NCI-H345 (cell line): ENCODE data around the gene PTGES.

Experiments
- DNase-seq: peaks from one replicate; lab custom pipeline; 2025; lab: John Stamatoyannopoulos, UW

Gene PTGES

DNA sequence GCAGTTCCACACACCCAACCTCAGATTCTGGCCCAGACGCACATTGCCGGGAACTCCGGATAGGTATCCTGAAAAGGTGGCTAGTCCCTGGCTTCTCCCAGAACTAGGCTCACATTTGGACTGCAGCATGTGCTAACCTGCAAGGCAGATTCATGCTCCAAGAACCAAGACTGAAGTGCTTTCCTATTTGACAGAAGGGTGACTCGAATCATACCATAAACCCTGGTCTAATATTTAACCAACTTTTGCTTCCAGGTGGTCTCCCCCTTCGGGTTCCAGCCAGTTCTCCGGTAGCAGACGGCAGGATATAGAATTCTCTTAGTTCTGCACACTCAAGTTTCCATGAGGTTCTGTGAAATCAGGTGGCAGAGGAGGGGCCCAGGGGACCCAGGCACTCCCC, 7.6 kb downstream of the PTGES start:
- no peak for DNase-seq

DNA sequence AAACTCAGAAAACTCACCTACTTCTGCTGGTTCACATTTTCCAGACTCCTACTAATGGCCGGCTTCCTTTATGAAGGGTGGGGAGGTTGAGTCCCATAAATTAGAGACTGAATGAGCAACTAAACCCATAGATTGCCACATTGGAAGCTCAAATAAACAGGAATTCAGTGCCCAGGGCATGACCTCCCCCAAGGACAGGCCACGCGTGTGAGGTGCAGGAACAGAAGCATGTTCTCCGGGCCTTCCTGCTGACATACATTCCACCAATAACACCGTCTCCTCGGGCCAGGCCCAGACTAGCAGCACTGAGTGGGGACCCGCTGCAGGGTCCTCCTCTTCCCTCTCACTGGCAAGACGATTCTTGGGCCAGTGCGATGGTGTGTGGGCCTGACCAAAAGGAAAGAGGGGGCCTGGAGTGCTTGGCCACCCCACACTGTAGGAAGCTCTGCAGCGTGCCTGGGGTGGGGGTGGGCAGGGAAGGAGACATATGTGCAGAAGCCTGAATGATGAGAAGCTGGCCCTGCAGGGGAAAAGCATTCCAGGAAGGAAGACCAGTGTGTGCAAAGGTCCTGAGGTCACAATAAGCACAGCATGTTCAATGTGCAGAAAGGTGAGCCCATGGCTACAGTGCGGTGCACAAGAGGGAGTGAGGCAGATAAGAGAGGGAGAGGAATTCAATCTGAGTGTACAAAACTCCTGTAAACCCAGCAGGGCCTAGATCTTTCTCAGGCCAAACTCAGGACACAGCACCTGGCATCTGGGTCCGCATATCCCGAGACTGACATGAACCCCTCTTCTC, 12.0 kb downstream of the PTGES start:
- no peak for DNase-seq

DNA sequence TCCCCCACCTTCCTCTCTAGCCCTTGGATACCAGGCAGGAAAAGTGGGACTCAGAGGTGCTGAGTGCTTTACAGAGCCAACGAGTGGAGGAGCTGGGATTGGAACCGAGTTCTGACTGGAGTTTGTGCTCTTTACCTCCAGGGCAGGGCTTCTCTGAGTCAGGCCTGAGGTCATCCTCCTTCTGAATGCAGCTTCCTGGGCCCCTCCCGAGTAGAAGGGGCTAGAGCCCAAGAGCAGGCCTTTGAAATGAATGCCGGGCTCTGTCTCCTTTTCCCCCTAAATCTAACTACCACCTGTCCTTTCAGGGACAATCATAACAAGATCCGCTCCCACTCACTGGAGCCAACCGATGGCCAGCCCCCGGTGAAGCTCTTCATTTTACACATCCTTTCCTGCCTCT, 12.7 kb downstream of the PTGES start:
- DNase-seq, result no peak

DNA sequence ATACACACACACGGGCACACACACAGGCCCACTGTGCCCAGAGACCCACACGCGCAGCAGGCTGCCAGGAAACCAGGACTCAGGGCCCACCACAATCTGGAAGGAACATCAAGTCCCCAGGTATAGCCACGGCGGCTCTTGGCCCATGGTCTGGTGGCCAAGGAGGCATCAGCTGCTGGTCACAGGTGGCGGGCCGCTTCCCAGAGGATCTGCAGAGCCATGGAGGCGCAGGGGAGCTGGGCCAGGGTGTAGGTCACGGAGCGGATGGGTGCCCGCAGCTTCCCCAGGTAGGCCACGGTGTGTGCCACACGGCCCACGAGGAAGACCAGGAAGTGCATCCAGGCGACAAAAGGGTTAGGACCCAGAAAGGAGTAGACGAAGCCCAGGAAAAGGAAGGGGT, 13.4 kb downstream of the PTGES start:
- no peak for DNase-seq

DNA sequence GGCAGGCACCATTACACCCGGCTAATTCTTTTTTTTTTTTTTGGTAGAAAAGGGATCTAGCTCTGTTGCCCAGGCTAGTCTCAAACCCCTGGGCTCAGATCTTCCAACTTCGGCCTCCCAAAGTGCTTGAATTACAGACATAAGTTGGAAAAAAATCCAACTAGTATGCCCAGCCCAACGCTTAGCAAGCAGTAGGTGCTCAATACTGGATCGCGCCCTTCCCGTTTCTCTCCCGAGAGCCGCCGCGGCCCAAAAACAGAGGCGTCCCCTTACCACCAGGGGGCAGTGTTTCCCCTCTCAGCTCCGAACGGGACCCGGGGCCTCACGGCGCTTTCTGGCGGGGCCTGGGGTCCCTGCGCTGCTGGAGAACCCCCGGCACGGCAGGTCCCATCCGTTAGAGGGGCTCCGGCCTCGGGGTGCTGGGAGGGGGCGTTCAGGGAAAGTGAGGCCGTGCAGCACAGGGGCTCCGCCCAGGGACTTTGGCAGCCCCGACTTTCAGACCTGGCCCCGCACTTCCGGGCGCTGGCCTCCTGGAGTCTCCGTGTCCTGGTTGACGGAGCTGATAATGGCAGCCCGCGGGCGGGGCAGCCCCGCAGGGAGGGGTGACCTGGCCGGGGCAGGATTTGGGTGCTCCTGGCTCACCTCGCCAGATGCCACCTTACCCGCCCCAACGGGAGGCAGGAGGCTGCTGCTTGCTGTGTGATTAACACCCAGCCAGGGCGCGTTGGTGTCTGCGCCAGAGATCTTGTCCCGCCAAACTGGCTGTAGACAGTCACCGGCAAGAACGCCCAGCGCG, 15.2 kb downstream of the PTGES start:
- DNase-seq, result peak; percentile 83

DNA sequence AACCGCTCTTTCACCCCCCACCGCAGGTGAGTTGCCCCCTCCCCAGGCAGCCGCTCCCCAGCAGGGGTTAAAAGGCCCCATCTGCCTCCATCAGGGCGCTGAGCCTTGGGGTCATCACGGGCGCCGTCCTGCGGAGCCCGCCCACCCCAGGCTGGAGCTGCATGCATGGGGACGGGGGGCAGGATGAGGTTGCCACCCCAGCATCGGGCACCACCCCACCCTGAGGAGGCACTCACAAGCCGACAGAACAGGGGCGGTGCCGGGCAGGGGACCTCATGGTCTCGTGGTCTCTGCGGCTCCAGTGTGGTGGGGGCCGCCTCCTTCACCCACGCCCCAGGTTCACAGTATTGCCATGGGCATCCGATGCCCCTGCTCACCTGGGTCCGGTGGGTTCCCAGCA, 16.5 kb downstream of the PTGES start:
- no peak for DNase-seq

DNA sequence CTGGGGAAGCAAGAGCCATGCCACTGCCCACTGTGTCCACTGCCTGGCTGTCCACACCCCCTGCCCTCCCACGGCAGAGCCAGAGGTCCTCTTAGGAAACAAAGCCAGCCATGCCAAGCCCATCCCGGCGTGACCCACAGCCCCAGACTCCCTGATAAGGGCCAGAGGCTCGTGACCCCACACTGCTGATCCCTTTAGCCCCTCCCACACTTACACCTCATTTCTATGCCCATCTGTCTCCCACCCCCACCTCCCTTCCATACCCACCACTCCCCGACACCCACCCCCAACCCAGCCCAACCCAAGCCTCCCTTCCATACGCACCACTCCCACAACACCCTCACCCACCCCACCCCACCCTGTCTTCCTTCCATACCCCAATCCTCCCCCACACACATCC, 17.3 kb downstream of the PTGES start:
- no peak for DNase-seq

DNA sequence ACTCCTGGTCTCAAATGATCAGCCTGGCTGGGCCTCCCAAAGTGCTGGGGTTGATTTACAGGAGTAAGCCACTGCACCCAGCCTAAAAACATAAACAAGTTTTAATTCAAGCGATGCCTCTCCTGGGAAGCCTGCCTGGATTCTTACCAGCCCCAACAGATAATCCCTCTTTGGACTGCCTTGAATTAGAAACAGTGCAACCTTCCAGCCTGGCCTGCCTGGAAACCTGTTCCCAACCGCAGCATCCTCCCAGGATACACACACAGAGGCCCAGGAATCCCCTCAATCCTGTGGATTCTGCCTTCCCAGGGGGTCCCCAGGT, 19.2 kb downstream of the PTGES start:
- no peak for DNase-seq

DNA sequence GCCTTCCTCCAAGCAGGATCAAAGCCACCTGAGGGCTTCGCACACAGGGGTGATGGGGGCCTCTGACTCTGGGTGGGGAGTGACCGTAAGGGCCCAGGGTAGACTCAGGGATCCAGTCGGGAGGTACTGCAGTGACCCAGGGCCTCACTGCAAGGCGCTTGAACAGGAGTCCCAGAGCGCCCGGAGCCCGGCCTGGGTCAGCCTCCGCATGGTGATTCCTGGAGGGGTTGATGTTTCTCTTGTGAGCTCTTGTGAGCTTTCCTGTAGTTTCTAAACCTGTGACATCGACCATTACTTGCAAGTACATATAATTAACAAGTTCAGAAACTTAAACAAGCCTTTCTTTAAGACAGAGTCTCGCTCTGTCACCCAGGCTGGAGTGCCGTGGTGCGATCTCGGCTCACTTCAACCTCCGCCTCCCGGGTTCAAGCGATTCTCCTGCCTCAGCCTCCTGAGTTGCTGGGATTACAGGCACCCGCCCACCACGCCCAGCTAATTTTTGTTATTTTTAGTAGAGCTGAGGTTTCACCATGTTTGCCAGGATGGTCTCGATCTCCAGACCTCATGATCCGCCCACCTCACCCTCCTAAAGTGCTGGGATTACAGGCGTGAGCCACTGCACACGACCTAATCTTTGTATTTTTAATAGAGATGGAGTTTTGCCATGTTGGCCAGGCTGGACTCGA, 19.8 kb downstream of the PTGES start:
- DNase-seq, result no peak

DNA sequence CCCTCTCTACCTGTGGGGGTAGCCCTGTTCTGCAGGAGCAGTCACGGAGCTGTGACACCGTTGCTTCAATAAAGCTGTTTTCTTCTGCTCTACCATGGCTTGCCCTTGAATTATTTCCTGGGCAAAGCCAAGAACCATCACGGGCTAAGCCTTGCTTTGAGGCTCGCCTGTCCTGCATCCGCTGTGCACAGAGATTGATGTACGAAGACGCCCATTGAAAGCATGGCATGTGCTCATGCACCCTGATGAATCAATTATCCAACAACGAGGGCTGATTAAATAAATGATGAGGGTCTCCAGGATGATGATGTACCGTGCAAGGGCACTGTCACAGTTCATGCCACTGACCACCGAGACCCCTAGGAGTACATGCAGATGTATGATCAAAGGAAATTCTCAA, 20.7 kb downstream of the PTGES start:
- no peak for DNase-seq

DNA sequence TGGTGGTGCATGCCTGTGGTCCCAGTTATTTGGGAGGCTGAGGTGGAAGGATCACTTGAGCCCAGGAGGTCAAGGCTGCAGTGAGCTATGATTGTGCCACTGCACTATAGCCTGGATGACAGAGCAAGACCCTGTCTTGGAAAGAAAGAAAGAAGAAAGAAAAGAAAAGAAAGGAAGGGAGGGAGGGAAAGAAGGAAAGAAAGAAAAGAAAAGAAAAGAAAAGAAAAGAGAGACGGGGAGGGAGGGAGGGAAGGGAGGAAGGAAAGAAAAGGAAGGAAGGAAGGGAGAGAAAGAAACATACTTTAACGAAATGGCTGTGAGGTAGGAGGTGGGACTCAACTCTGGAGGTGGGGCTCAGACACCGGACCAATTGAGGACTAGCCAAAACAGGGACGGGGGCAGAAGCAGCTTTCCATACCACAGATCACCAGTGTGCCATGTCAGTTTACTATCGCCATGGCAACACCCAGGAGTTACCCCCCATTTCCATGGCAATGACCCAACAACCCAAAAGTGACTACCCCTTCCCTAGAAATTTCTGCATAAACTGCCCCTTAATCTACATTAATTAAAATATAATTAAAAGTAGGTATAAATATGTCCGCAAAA, 21.3 kb downstream of the PTGES start:
- no peak for DNase-seq

DNA sequence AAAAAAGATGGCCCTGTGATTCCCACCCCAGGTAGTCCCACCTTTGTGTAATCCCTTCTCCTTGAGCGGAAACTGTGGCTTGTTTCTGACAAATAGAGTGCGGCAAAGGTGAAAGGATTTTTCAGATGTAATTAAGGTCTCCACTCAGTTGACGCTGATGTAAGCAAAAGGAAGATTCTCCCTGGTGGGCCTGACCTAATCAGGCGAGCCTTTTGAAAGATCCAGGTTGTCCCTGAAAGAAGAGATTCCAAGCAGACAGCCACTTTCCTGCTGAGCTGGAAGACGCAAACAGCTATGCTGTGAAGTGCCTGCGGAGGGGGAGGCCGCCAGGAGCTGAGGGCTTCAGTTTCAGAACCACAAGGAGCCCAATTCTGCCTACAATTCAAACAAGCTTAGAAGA, 24.1 kb downstream of the PTGES start:
- no peak for DNase-seq

DNA sequence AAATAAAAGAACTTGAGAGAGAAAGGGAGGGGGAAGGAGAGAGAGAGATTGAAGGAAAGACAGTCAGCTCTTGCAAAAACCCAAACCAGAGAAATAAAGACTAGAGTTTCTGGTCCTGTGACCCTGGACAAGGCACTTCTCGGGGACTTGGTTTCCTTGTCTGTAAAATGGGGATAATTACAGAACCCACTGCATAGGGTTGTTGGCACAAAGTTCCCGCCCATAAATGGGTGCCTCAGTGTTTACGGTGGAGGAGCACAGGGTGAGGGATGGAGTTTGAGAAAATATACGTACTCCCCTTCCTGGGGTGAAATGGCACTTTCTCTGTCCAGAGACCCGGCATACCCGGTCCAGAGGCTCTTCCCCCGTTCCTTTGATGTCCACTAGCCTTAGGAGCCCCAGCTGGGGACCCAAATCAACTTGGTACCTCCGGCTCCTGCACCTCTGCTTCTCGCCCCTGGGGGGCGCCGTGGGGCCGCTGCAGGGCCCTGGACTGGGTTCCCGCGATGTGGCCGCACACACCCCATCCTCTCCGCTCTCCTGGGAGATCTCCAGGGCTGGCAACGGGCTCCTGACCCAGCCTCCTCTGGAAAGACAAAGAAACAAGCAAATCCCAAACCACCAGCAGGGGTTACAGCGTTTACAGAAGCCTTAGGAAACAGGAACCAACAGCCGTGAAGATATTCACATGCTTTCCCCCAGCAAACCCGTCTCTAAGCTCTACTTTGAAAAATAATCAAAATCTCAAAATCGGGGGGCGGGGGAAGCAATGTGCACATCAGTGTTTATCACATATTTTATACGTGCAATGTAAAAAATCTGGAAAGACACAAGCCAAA, 26.3 kb downstream of the PTGES start:
- DNase-seq, result peak; percentile 76

DNA sequence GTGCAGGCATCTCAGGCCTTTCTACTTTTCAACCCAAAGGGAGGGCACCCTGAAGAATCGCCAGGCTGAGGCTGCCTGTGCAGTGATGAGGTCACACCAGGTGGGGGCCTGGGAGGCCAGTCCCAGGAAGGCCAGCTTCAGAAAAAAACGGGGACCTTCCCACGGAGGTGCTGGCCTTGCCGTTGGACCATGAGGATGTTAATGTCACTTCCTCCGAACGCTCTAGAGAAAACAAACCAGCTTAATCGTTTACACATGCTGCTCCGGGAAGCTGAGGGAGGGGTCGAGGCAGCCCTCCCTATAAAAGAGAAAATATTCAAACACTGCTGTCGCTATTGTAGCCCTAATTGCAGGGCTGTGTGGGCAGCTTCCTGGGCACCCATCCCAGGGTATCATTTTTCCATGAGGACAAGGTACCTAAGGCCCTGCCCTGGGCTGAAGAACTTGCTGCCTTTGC, 27.0 kb downstream of the PTGES start:
- no peak for DNase-seq

DNA sequence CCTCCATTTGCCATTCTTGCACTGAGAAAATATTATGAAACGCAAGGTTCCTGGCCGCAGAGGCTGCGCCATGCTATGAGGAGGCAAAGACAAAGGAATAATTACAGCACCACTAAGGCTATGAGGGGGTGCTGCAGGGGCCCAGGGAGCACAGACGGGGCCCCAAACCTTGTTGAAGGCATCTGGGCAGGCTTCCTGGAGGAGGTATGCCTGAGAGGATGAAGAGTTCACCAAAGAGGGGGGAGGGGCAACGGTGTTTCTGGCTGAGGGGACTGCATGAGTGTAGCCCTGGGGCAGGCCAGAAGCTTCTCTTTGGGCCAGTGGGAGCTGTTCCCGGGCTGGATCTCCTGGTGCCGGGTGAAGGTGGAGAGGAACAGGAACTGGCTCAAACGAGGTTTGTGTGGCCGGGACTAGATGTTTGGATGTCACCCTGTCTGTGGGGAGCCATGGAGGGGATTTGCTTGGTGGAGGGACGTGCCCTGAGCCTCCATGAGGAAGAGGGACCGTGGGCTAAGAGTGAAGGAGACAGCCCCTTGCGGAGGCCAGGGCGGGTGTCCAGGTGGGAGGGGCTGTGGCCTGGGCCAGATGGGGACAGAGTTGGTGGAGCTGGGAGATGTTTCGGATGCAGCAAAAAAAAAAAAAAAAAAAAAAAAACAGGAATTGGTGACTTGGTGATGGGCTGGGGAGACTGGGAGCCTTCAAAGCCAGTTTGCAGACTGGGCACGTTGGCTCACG, 28.2 kb downstream of the PTGES start:
- DNase-seq, result no peak

DNA sequence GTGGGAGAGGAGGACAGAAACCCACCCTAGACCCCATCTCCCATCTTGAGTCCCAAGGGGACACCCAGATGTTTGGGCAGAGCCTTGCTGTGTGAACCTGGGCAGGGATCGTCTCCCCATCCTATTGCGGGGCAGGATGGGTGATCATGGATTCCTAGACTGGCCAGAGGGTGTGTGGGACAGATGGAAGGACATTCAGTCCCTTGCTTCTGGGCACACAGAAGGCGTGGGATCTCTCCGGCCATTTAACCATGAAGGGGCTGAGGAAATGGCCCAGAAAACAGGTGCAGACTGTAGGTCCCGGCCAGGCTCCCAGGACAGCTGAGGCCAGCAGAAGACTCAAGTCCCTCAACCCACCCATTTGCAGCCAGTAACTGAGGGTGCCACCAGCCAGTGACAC, 29.9 kb downstream of the PTGES start:
- DNase-seq, result no peak

DNA sequence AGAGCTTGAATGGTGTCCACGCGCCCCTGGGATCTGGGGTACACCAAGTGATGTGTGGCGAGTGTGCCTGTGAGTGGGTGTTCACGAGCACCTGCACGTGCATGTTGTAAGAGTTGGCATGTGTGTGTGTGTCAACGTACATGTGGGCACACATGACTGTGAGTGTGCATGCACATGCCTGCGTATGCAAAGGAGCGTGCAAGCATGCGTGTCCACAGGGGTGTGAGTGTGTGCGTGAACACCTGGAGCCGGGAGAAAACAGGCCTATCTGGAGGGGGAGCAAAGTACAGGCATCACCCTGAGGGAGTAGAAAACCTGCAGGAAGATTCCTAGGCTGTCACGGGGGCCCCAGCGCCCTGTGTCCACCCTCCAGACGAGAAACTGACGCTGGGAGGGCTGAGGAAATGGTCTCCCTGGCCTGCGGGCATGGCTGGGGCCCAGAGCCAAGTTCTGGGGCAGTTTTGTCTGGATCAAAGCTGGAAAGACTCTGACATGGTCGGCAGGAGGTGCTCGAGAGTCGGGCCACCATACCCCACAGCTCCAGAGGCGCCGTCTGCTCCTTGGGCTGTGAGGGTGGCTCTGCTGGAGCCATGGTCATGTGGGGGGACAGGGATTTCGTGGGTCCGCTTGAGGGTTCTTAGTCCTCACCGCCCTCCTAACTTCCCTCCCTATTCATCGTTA, 31.8 kb downstream of the PTGES start:
- no peak for DNase-seq

DNA sequence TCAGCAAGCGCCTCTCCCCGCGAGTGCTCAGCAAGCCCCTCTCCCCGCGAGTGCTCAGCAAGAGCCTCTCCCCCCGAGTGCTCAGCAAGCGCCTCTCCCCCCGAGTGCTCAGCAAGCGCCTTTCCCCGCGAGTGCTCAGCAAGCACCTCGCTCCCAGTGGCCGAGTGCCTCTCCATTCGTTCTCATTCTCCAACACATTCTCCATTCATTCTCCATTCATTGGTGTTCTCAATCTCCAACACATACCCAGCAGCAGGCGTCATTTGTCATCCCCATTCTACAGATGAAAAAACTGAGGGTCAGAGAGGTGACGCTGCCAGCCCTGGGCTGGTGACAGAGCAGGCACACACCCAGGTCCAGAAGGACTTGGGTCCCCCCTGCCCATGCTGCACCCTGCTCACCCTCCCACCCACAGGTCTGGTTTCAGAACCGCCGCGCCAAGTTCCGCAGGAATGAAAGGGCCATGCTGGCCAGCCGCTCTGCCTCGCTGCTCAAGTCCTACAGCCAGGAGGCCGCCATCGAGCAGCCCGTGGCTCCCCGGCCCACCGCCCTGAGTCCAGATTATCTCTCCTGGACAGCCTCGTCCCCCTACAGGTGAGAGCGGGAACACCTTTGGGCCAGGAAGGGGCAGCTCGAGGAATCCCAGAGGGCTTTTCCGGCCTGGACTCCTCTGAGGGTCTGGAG, 32.5 kb downstream of the PTGES start:
- no peak for DNase-seq

DNA sequence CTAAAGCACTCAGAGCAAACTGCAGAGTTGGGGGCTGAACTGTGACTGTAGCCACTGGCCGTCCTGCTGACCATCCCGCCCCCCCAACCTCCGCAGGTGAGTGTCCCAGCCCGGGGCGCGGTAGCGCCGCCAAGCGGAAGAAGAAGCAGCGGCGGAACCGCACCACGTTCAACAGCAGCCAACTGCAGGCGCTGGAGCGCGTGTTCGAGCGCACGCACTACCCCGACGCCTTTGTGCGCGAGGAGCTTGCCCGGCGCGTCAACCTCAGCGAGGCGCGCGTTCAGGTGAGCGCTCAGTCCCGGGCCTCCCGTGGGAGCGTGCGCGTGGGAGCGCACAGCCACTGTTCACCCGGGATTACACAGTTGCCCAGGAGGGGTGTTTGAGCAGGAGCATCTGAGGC, 33.7 kb downstream of the PTGES start:
- DNase-seq, result no peak

DNA sequence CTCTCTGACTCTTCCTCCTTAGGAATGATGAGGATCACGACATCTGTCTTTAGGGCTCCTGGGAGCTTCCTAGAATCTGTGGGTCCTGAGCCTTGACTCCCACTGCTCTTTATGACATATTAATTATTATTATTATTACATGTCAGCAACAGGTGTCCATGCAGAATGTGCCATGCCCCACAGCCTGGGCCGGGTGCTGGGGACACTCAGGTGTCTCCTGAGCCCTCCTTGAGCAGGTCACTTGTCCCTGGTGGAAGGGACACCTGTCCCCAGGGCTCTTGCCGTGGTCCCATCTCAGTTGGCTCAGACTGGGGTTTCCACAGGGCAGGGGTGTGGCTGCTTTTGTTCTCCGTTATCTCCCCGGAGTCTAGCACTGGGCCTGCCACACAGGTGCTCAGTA, 34.2 kb downstream of the PTGES start:
- DNase-seq, result no peak
